ENCODE results near the gene SNTG2.
"Not testable (repeated sequence)": the region's sequence is repeated elsewhere in the genome, so short reads cannot be mapped to it uniquely, and the experiment has no call there.

SNTG2 gene

DNA sequence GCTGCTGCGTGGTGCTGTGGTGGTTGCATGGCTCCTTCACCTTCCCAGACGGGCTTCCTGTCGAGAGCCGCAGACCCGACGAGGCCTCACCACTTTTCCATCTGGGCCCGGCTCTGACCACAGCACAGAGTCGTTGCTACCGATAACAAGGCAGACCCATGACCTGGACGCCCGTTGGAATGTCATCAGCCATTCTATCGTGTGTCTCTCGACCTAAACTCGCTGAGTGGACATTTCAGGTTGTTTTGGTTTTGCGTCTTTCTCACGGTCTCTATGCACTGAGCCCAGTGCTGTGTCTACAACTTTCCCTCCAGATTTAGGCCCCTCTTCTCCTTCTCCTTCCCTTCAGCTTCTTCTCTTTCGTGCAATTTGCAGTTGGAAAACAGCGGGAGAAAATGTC is 257.9 kb downstream of the SNTG2 start:
- DNase-seq, result no peak

DNA sequence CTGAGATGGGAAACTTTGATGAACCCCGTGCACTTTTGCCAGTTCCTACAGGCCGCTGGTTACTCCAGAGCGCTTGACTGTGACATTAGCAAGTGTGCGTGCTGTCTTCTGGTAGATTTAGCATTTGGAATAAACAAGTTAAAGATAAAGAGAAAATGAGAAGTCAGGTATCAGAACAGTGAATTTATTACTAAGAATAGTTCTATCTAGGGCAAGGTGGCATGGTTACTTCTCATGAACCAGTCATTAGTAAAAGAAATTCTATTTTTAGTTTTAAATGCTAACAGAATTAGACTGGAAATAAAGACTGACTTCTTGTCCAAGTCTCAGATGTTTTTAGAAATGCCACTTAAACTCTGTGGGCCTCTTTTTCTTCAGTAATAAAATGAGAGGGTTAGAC is 258.6 kb downstream of the SNTG2 start:
- DNase-seq, result no peak

DNA sequence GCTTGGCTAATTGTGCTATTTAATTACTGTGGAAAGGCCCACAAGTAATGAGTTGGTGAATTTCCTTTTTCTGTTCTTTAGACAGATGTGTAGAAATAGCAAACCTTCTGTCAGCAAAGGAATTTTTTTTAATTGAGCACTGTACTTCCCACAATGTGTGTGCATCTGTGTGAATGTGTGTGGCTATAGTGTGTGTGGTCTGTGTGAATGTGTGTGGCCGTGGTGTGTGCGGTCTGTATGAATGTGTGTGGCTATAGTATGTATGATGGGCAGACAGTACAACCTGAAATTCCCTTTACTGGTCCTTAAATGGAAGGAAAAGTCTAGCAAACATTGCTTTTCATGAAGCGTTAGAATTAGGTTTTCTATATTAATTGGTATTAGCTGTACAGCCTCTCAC is 259.1 kb downstream of the SNTG2 start:
- no peak for DNase-seq

DNA sequence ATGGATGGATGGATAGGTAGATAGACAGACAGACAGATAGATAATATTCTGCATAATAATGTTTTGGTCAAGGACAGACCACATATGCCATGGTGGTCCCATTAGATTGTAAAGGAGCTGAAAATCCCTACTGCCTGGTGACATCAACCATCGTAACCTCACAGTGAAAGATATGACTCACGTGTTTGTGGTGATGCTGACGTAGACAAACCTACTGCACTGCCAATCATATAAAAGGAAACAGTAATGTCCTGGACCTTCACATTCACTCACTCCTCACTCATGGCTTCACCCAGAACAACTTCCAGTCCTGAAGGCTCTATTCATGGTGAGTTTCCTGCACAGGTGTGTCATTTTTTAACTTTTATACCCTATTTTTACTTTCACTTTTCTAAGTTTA is 259.7 kb downstream of the SNTG2 start:
- DNase-seq, result no peak

DNA sequence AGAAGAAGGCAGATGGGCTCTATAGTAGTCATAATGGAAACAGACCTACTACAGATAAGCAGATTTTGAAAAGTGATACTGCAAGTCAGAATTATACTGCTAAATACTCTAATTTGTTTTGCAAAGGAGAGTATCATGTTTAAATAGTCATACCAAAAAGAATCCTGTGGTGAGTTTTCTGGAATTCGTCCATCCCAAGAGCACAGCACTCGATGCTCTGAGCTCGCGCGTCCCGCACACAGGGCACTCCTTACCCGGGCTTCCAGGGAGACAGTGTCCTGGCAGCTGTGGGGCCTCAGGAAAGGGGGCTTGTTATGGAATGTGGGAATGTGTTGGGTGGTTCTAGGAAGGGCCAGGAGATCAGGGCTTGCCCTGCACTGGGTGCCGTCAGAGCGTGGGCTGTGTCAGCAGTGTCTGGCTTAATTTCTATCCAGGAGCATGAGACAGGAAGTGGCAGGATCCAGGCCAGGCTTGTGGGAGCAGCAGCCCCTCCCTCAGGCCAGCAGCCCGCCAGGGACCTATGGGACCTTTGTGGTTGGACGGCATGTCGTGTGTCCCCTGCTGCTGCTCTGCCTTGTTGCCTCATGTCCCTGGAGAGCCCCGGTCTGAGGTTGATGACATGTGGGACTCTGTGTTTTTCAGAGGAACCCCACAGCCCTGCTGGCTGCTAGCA is 269.4 kb downstream of the SNTG2 start:
- no peak for DNase-seq

DNA sequence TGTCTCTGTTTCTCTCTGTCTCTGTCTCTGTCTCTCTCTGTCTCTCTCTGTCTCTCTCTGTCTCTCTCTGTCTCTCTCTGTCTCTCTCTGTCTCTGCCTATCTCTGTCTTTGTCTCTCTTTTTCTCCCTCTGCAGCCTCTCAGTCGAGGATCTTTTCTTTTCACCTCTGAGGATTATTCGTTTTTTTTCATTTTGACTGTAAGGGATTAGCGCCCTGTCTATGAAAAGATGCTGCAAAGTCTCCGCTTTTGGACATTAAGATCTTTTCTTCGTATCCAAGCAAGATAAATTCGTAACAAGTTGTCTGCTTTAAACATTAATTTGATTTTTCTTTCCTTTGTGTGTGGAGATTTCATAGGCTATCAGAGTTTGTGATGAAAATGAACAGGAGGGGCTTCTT is 271.4 kb downstream of the SNTG2 start:
- no peak for DNase-seq

DNA sequence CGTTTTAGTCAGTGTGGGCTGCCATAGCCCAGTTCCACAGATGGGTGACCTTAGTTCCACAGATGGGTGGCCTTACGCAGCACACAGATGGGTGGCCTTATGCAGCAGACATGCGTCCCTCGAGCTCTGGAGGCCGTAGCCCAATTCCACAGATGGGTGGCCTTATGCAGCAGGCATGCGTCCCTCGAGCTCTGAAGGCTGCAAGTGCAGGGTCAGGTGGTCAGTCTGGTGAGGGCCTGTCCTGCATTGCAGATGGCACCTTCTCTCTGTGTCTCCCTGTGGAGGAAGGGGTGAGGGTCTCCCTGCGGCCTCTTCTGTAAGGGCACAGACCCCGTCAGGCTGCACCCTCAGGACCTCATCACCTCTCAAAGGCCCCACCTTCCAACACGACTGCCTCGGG is 273.1 kb downstream of the SNTG2 start:
- DNase-seq, result no peak

DNA sequence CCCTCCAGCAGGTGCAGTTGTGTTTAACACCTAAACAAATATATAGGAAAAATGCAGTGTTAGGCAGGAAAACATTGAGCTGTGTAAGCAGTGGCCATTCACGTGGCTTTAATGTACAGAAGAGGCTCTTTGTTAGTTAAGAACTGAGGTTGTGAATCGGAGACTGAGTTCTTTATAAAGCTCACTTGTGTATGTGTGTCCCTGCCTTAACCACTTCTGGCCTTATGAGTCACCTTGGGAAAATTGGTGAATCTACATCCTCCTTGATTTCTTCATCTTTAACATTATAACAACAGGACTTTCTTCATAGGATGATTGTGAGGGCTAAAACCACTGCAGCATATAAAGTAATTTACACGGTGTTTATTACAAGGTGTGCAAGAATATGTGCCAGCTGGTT is 274.3 kb downstream of the SNTG2 start:
- no peak for DNase-seq

DNA sequence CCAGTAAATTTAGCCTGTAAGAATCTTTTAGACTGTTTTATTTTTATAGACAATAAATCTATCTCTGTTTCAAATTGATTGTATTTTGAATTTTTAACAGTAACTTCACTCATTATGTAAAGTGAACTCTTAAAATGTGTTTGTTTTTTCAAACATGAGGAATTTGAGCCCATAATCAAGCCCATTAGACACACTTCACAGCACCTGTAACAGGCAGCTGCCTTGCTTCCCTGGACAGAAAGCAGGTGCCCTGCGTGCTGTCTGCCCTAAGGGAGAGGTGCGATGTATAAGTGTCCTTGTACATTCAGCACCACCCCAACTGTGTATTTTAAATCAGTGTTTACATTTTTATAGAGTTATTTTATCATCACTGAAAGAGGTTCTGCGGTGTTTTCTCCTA is 276.1 kb downstream of the SNTG2 start:
- no peak for DNase-seq

DNA sequence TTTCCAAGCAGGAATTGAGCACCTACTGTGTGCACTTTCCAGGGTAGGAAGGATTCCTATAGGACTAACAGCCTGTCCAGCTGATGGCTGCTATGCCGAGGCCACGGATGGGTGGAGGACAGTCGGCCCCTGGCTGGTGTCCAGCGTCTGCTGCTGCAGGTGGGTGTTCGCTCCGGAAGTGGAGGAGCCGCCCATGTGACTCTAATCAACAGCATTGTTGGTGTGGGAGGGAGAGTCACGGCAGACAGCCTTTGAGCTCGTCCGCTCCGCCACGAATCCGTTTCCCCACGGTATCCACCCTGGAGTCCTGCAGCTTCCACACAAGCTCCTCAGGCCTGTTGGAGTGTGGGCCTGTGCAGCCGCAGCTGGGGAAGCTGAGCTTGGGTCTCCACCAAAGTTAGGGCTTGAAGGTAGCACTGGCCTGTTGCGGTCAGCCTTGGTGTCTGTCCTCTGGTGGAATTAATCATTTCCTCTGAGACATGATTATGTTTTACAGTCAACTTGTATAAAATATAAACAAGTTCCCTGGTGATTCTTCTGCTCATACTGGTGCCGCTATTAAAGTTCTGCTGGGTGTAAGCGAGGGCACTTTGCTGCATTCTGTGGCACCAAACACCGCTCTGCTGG is 276.7 kb downstream of the SNTG2 start:
- peak; percentile 8 for DNase-seq

DNA sequence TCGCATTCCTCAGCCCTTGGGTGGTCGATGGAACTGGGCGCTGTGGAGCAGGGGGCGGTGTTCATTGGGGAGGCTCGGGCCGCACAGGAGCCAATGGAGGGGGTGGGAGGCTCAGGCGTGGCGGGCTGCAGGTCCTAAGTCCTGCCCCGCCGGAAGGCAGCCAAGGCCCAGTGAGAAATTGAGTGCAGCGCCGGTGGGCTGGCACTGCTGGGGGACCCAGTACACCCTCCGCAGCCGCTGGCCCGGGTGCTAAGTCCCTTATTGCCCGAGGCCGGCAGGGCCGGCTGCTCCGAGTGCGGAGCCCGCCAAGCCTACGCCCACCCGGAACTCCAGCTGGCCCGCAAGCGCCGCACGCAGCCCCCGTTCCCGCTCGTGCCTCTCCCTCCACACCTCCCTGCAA is 278.9 kb downstream of the SNTG2 start:
- not testable (repeated sequence) for DNase-seq

DNA sequence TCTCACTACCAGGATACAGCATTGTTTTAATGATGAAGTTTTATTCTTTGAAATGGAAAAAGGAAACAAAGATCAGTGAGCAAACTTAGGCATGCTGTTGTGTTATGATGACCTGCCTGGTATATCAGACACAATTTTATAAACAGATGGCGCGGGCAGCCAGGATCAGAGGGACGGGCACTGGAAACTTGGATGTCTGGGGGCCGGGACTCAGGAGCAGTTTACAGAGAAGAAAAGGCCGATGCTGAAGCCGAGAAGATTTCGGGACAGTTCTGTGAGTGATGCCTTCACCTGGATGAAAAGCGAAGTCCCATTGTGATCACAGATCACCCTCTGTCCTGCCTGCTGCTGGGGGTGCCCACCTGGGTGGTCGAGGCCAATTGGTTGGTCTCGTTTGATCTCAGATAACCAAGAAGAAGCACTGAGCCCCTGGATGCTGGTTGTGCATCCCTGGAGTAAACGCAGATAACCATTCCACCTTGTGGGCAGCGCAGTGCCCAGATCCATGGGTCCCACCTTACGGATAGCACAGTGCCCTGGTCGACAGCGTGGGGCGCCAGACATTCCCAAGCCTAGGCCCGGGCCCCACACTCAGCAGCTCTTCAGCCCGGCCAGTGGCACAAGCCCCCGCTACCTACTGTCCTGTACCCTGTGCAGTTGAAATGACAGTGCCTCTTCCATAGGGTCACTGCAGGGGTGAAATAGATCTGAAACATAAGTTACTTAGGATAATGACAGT is 279.7 kb downstream of the SNTG2 start:
- no peak for DNase-seq

DNA sequence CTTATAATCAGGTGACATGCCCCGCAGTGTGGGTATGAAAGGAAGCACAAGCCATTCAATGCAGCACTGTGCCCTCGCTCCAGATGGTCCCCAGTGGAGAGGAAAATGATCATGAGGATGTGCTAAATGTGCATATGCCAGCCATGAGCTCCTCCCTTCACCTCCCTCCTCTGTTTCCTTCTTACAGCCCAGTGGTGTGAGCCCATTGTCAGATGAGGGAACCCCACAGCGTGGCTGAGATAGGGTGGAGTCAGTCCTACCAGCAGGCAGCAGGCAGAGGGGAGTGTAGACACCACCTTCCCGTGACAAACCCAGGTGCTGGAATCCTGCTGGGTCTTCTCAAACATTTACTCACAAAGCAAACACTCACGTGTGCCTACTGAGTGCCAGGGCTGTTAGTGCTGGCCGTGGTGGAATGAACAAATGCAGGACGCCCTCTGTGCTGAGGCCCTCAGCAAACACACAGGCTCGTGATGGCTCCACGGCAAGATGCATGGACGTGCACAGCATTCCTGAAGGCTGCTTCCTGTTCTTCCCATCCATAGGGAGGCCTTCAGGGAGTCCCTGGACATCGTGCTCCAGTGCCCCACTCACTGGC is 280.9 kb downstream of the SNTG2 start:
- peak; percentile 34 for DNase-seq

DNA sequence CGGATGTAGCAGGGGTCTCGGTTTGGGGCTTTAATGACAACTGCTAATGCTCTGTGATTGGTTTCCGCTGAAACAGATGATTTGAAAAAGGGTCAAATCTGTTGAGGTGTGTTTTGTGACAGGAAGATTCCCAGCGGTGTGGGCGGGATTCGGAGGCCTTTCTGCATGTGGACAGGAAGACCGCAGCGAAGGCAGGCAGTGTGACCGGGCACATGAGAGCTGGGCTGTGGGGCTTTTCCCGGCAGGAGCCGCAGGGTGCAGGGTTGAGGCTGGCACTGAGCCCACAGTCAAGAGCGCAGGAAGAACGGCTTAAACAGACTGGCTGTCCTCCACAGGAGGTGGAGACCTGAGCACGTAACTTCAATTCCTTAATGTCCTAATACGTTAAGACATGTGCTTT is 282.6 kb downstream of the SNTG2 start:
- DNase-seq, result no peak

DNA sequence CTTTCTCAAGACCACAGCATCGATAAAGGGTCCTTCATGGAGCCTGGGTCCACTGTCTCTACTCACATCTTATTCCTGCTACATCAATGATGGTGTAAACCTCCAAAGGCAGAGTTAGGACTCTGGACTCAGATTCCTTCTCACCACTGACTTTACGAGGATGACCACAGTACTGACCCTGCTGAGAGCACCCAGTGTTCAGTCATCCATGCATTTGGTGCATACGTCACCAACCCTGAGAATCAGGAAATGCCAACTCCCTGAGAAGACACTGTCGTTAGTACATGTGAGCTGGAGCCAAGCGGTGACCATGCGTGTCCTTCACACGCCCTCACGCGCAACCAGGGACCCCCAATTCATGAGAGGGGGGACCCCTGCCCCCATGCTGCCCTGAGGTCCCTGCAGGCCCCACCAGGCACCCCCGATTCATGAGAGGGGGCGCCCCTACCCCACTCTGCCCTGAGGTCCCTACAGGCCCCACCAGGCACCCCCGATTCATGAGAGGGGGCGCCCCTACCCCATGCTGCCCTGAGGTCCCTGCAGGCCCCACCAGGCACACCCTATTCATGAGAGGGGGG is 284.2 kb downstream of the SNTG2 start:
- DNase-seq, result no peak

DNA sequence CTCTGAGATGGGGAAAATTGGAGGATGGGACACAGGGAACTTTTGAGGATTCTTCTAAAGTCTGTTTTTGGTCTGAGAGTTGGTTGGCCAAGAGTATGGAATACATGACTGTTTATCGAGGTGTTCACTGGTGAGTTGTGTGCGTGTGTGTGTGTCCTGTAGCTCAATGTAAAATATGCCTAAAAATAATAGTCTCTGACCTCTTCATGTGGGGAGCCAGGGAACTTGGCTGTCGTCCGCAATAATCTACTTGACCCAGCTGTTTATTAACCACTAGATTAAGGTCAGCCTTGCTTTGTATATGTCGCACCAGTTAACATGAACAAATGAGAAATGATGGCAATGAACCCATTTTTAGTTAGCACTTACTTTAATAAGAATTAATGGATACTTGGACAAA is 285.2 kb downstream of the SNTG2 start:
- DNase-seq, result no peak

DNA sequence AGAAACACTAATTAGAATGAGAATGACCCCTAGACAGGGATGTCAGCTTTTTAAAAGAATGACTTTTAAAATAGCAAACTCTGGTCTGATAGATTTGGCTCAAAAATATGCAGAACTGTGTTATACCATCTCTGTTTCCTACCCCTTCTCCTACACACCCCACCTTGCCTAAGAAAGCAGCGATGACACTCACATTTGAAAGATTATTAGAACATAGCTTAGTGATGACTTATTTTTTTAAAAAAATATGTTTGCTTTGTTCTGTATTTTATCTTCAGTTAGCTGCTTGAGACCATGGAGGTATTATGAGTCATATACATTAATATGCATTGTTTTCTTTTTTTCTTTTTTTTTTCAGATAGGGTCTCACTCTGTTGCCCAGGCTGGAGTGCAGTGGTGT is 286.0 kb downstream of the SNTG2 start:
- DNase-seq, result no peak

DNA sequence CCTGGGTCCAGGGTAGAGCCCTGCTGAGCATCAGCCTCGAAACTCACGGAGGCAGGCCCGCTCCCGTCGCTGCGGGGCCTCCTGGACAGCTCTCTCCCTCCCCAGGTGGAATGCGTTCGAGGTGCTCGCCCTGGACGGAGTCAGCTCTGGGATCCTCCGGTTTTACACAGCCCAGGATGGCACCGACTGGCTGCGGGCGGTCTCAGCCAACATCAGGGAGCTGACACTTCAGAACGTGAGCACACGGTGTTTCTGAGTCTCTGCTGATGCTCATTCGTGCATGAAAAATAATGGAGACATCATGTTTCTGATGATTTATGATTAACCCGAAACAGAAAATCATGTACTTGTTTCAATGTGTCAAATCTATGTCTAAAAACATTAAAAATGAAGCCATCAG is 287.1 kb downstream of the SNTG2 start:
- DNase-seq, result no peak

DNA sequence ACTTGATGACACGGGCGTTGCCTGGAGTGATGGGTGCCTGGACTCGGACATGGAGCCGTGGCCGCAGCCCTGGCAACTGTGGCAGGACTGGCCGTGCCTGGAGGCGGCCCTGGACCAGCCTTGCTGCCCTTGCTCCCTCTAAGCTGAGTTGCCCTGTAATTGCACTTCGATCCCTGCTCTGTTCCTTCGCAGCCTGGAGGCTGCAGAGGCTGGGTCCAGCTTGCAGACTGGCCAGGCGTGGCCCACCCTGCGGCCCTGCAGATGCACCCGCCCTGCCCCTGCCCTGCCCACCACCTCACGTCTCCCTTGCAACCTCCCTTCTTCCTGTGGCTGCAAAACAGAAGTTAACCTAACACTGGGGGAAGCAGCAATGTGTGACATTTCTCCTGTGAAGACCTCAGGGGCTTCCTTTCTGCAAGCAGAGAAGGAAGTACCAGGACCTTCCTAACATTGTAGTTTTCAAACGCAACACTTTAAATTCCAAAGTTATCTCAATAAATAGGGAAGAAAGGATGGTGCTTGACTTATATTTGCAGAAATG is 288.0 kb downstream of the SNTG2 start:
- no peak for DNase-seq

DNA sequence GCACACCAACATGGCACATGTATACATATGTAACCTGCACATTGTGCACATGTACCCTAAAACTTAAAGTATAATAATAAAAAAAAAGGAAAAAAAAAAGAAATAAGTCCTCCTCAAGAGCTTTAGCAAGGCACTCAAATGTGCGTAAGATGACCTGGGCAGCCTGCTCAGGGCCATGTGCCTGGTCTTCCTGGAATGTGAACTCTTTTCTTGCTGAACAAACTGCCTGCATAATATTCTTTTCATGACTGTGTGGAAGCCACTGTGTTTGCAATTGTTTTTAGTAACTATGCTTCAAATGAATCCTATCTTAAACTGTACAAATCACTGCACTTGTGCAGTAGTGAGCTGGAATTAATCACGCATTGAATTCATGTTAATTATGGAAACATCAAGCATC is 294.5 kb downstream of the SNTG2 start:
- no peak for DNase-seq

DNA sequence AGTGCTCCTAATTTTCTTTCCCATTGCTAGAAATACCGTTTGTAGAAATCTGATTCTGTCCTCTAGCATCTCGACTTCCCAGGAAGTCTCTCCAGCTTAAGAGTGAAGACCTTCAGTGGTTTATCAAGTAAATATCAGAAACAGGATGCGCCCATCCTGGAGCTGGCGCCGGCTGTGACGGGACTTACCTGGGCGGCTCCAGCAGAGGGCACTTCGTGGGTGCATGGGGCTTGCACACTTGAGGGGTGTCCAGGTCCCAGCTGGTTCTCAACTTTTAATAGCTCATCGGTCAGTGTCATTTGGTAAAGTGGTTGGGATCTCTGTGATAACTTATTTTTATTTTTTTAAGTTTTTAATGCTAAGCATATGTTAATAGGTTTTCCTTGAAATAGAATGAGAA is 295.6 kb downstream of the SNTG2 start:
- DNase-seq, result no peak

DNA sequence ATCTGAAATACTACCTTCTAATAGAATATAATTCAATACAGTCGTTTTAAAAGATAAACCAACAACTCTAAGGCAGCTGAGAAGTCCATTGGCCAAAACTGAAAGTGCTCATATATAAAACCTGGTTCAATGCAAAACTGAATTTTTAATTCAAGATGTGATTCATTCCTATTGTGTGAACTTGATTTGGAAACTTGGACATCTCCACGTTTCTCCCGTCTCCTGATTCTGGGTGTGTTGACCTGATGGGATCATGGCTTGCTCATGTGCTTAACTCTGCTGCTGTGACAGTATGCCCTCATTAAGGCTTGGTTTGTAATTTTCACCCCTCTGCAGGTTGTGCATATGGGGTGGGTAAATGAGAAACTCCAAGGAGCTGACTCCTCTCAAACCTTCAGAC is 296.3 kb downstream of the SNTG2 start:
- no peak for DNase-seq

DNA sequence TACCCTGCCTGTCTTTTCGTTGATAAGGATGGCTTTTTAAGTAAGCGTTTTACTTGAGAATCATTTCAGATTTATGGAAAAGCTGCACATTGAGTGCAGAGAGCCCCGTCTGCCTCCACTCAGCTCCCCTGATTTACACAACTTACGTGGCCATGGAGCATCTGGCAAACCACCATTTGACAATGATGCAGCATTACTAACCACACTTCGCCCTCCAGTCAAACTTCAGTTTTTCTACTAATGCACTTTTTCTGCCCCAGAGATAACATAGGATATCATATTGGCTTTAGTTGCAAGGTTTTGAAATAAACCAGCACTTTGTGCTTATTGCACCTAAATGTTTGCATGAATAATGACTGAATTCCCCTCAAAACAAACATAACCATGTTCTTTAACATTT is 297.5 kb downstream of the SNTG2 start:
- DNase-seq, result no peak

Measured in NCI-H146 (cell line).